H9 (cell line): Measurements from ENCODE around the gene C1QTNF9B. TPM values are rescaled to one million over a fixed set of nuclear protein-coding genes. Genes with fewer than 3 reads are reported as not detected.

ENCODE experiments used
- DNase-seq: peaks from one replicate; pipeline ENCODE4 v3.0.0-alpha.2; 2017
- H2AFZ ChIP-seq: one replicate; pipeline ENCODE4 v1.6.1; 2013; ENCODE audit warnings: mild to moderate bottlenecking, low read length, control low read depth, moderate library complexity
- H2AK5ac ChIP-seq: 2 replicates; pipeline ENCODE4 v1.6.1; 2013; ENCODE audit warnings: low read length, control low read depth, mixed read lengths; ENCODE audit not compliant: insufficient read length
- H2BK120ac ChIP-seq: one replicate; pipeline ENCODE4 v1.6.1; 2013; ENCODE audit warnings: low read depth, mild to moderate bottlenecking, low read length, control low read depth, inconsistent platforms; ENCODE audit not compliant: poor library complexity, severe bottlenecking
- H2BK12ac ChIP-seq: 2 replicates; pipeline ENCODE4 v1.6.1; 2013; ENCODE audit warnings: low read length, control low read depth, mixed read lengths, low read depth; ENCODE audit not compliant: insufficient read length
- H2BK15ac ChIP-seq: 2 replicates; pipeline ENCODE4 v1.6.1; 2013; ENCODE audit warnings: low read depth, low read length, control low read depth
- H2BK20ac ChIP-seq: one replicate; pipeline ENCODE4 v1.6.1; 2013; ENCODE audit warnings: low read depth, mild to moderate bottlenecking, low read length, control low read depth, inconsistent platforms; ENCODE audit not compliant: poor library complexity, severe bottlenecking
- H2BK5ac ChIP-seq: 2 replicates; pipeline ENCODE4 v1.6.1; 2013; ENCODE audit warnings: low read length, control low read depth, mixed read lengths; ENCODE audit not compliant: insufficient read length
- H3K14ac ChIP-seq: 2 replicates; pipeline ENCODE4 v1.6.1; 2013; ENCODE audit warnings: low read length, control low read depth; ENCODE audit not compliant: insufficient read depth
- H3K18ac ChIP-seq: 2 replicates; pipeline ENCODE4 v1.6.1; 2013; ENCODE audit warnings: low read depth, mild to moderate bottlenecking, mixed read lengths, low read length, control low read depth; ENCODE audit not compliant: insufficient read length
- H3K23ac ChIP-seq: 2 replicates; pipeline ENCODE4 v1.6.1; 2013; ENCODE audit warnings: low read length, control low read depth, mixed read lengths, low read depth; ENCODE audit not compliant: insufficient read length
- H3K23me2 ChIP-seq: 2 replicates; pipeline ENCODE4 v1.6.1; 2013; ENCODE audit warnings: low read depth, mild to moderate bottlenecking, mixed read lengths, low read length, control low read depth; ENCODE audit not compliant: insufficient read length, poor library complexity, severe bottlenecking
- H3K27ac ChIP-seq: 2 replicates; pipeline ENCODE4 v1.5.1; 2013; ENCODE audit warnings: low read length, control low read depth, mixed read lengths, low read depth; ENCODE audit not compliant: insufficient read length
- H3K27me3 ChIP-seq: 2 replicates; pipeline ENCODE4 v1.6.1; 2013; ENCODE audit warnings: low read length, control low read depth, inconsistent platforms; ENCODE audit not compliant: insufficient read depth
- H3K4ac ChIP-seq: 2 replicates; pipeline ENCODE4 v1.6.1; 2013; ENCODE audit warnings: low read depth, mild to moderate bottlenecking, control low read depth, inconsistent platforms, low read length, moderate library complexity
- H3K4me1 ChIP-seq: 2 replicates; pipeline ENCODE4 v1.6.1; 2013; ENCODE audit warnings: low read length, control low read depth, inconsistent platforms; ENCODE audit not compliant: insufficient read depth
- H3K4me2 ChIP-seq: 2 replicates; pipeline ENCODE4 v1.6.1; 2013; ENCODE audit warnings: low read length, control low read depth, mixed read lengths; ENCODE audit not compliant: insufficient read length, insufficient read depth
- H3K56ac ChIP-seq: 2 replicates; pipeline ENCODE4 v1.6.1; 2013; ENCODE audit warnings: low read depth, mild to moderate bottlenecking, mixed read lengths, low read length, control low read depth; ENCODE audit not compliant: insufficient read length
- H3K79me1 ChIP-seq: 2 replicates; pipeline ENCODE4 v1.6.1; 2013; ENCODE audit warnings: low read depth, mild to moderate bottlenecking, moderate library complexity, low read length, control low read depth, inconsistent platforms; ENCODE audit not compliant: insufficient read depth, poor library complexity, severe bottlenecking
- H3K79me2 ChIP-seq: 2 replicates; pipeline ENCODE4 v1.6.1; 2013; ENCODE audit warnings: low read length, control low read depth, inconsistent platforms; ENCODE audit not compliant: insufficient read depth
- H3K9ac ChIP-seq: 2 replicates; pipeline ENCODE4 v1.6.1; 2013; ENCODE audit warnings: low read length, control low read depth, mixed read lengths; ENCODE audit not compliant: insufficient read length; ENCODE audit errors: extremely low read depth
- H3K9me3 ChIP-seq: one replicate; pipeline ENCODE4 v1.6.1; 2013; ENCODE audit warnings: low read depth, low read length, inconsistent platforms; ENCODE audit not compliant: control insufficient read depth
- H3T11ph ChIP-seq: one replicate; pipeline ENCODE4 v1.6.1; 2013; ENCODE audit warnings: mild to moderate bottlenecking, low read length, control low read depth, inconsistent platforms
- H4K20me1 ChIP-seq: one replicate; pipeline ENCODE4 v1.6.1; 2013; ENCODE audit not compliant: control insufficient read depth, insufficient read length, insufficient read depth
- H4K5ac ChIP-seq: 2 replicates; pipeline ENCODE4 v1.6.1; 2013; ENCODE audit warnings: low read depth, mild to moderate bottlenecking, mixed read lengths, low read length, control low read depth; ENCODE audit not compliant: insufficient read length
- H4K8ac ChIP-seq: replicated peaks from 2 replicates; pipeline ENCODE4 v1.6.1; 2013; ENCODE audit warnings: low read length, control low read depth, mixed read lengths, low read depth; ENCODE audit not compliant: insufficient read length
- H4K91ac ChIP-seq: 2 replicates; pipeline ENCODE4 v1.6.1; 2013; ENCODE audit warnings: low read depth, mild to moderate bottlenecking, moderate library complexity, mixed read lengths, low read length, control low read depth; ENCODE audit not compliant: insufficient read length
- H3K27ac Mint-ChIP-seq, 3 experiments: 2 replicates in 2 of 3; 3 replicates in 1 of 3; pipeline ENCODE4 v1.8.0; 2020 to 2021; ENCODE audit warnings: mixed read lengths in 3 of 3, mild to moderate bottlenecking in 1 of 3, moderate library complexity in 1 of 3
- H3K27me3 Mint-ChIP-seq: 2 replicates; pipeline ENCODE4 v1.8.0; 2021; ENCODE audit warnings: low read depth, mild to moderate bottlenecking, moderate library complexity, mixed read lengths
- H3K36me3 Mint-ChIP-seq, 3 experiments: 2 replicates in 2 of 3; 3 replicates in 1 of 3; pipeline ENCODE4 v1.8.0; 2020 to 2021; ENCODE audit warnings: low read depth in 3 of 3, mixed read lengths in 3 of 3; ENCODE audit not compliant: insufficient read depth in 1 of 3
- H3K4me1 Mint-ChIP-seq, 2 experiments: 2 replicates each; pipeline ENCODE4 v1.8.0; 2020; ENCODE audit warnings: mixed read lengths in 2 of 2
- H3K4me3 Mint-ChIP-seq, 2 experiments: 2 replicates in 1 of 2; 3 replicates in 1 of 2; pipeline ENCODE4 v1.8.0; 2020 to 2021; ENCODE audit warnings: mild to moderate bottlenecking in 2 of 2, mixed read lengths in 2 of 2, moderate library complexity in 1 of 2
- H3K9me3 Mint-ChIP-seq, 2 experiments: 2 replicates in 1 of 2; 3 replicates in 1 of 2; pipeline ENCODE4 v1.8.0; 2020; ENCODE audit warnings: mild to moderate bottlenecking in 2 of 2, mixed read lengths in 2 of 2, moderate library complexity in 1 of 2
- CTCF ChIP-seq: fragments of 200-600 bp; sonication (generic); conservative IDR thresholded peaks from 3 replicates; pipeline ENCODE4 v1.8.0; 2021; ENCODE audit warnings: antibody characterized with exemption, mild to moderate bottlenecking
- WGBS: extraction: QIAGEN DNeasy Blood & Tissue Kit; methylation state at CpG from one replicate; pipeline ENCODE4 v1.1.7; 2013; ENCODE audit warnings: missing lambda C conversion rate, low lambda C conversion rate, mixed read lengths; ENCODE audit not compliant: insufficient read length; ENCODE audit errors: extremely low coverage; 5-methylcytosine and 5-hydroxymethylcytosine counted together
- total RNA-seq: library from RNA; stranded (reverse); gene quantifications from 2 replicates; pipeline ENCODE4 v1.2.1, GENCODE V29; 2021

C1QTNF9B gene
- total RNA-seq, 1 experiment from 2014 or later, result not detected

DNA sequence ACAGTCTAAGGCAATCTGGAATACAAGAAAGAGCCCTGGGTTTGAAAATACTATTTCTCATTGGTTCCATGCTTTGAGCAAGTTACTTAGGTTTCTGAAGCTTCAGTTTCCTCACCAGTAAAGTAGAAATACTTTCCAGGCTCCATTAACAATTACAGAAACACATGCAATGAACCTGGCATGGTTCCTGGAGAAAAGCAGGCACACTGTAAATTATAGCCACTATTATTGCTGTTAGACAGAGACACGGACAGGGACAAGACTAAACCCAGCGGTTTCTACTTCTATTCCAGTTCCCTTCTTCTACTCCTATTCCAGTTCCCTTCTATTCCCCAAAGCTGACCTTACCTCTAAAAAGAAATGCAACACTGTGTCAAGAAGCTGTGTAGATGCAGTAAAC, 49.3 kb downstream of the C1QTNF9B start:
- Mint-ChIP-seq H3K4me1 (peaks cover 5 to 6% of the 10 kb centered on the region in 2 experiments), H3K4me3 (no peak overlapping the region), H3K27me3 (no peaks in the 10 kb centered on the region), H3K27ac (peak overlapping the region in 1 of 3 experiments; percentile 4; a peak in 1 of 7 replicates), H3K36me3 (no peaks in the 10 kb centered on the region), H3K9me3 (no peaks in the 10 kb centered on the region)
- H3K4me1 ChIP-seq, result no peaks in the 10 kb centered on the region; the same call in 1 of the 2 replicates
- no peak overlapping the region for H2BK20ac ChIP-seq
- H3K9me3 ChIP-seq, result no peaks in the 10 kb centered on the region
- no peak for DNase-seq
- no peak overlapping the region for H2BK12ac ChIP-seq
- no peaks in the 10 kb centered on the region for H3K23me2 ChIP-seq
- H3K79me2 ChIP-seq, result no peaks in the 10 kb centered on the region
- no peak overlapping the region for H3K14ac ChIP-seq
- no peak for TF ChIP-seq CTCF
- no peak overlapping the region for H3K4ac ChIP-seq
- no peaks in the 10 kb centered on the region for H4K20me1 ChIP-seq
- no peak overlapping the region for H4K5ac ChIP-seq
- no peak overlapping the region for H3K18ac ChIP-seq
- H3T11ph ChIP-seq, result no peak overlapping the region
- H3K9ac ChIP-seq, result no peak overlapping the region
- H3K4me2 ChIP-seq, result no peak overlapping the region
- no peak overlapping the region for H3K56ac ChIP-seq
- H3K27ac ChIP-seq, result no peak overlapping the region
- H2BK120ac ChIP-seq, result no peak overlapping the region
- no peak overlapping the region for H2AK5ac ChIP-seq
- no peak overlapping the region for H4K8ac ChIP-seq
- no peaks in the 10 kb centered on the region for H3K79me1 ChIP-seq
- no peak overlapping the region for H2BK5ac ChIP-seq
- H2BK15ac ChIP-seq, result no peak overlapping the region
- H3K23ac ChIP-seq, result no peak overlapping the region
- no CpG with 5 or more reads among the region's 2 CpGs for WGBS
- no peak overlapping the region for H2AFZ ChIP-seq
- H3K27me3 ChIP-seq, result no peaks in the 10 kb centered on the region
- H4K91ac ChIP-seq, result no peak overlapping the region
